H1 (cell line): ENCODE data around the gene TSFM. TPM values are rescaled to one million over a fixed set of nuclear protein-coding genes. Genes with fewer than 3 reads are reported as not detected.

Experiments used
- CBX8 ChIP-seq: fragments of 300-800, 300-1000 bp; sonication (generic); IDR thresholded peaks from 2 replicates; pipeline ENCODE4 v1.7.1; 2016; ENCODE audit warnings: low read depth, low read length, borderline replicate concordance
- CEBPB ChIP-seq: IDR thresholded peaks from 2 replicates; pipeline ENCODE4 v1.6.1; 2012; ENCODE audit warnings: low read depth, low read length
- CTCF ChIP-seq, 3 experiments: IDR thresholded peaks; 1 replicate in 2 of 3; 2 replicates in 1 of 3; pipeline versions ENCODE4 v1.5.1 to v1.6.1; 2011; ENCODE audit warnings: low read length in 3 of 3, mild to moderate bottlenecking in 3 of 3, inconsistent platforms in 2 of 3, low read depth in 1 of 3, moderate library complexity in 1 of 3; ENCODE audit not compliant: insufficient read depth in 1 of 3; ENCODE audit errors: control extremely low read depth in 1 of 3
- HDAC6 ChIP-seq: IDR thresholded peaks from one replicate; pipeline ENCODE4 v1.7.1; 2012; ENCODE audit warnings: low read depth, mild to moderate bottlenecking, inconsistent platforms, low read length, moderate library complexity
- SP1 ChIP-seq: IDR thresholded peaks from 2 replicates; pipeline ENCODE4 v1.6.1; 2011; ENCODE audit warnings: low read depth, low read length
- polyA plus RNA-seq, 7 experiments: library from polyadenylated mRNA; depleted of rRNA in 3 of 7; stranded (reverse) in 5 of 7; unstranded in 2 of 7; fragments of >200 nt in 5 of 7; fragments of 200-250 nt in 2 of 7; gene quantifications; 1 replicate in 5 of 7; 2 replicates in 1 of 7; 4 replicates in 1 of 7; pipeline versions ENCODE4 v1.2.1 to v1.2.3, GENCODE V29; 2011 to 2013; ENCODE audit warnings: missing spikeins in 2 of 7, mixed read lengths in 2 of 7
- total RNA-seq: library from RNA; stranded (reverse); fragmentation: NEBNext Ultra II Directional; extraction: Animal tissue kit (Norgen Biotek cat#: 25700); gene quantifications from 2 replicates; pipeline ENCODE4 v1.2.1, GENCODE V29; 2021

Gene TSFM
- total and polyA plus RNA-seq, 2 of the 8 experiments (the other 6 are each of a cell fraction or from before 2014, with no cell fraction given) = 17.4 to 49.8 TPM

GRCh38 chr12:57835366-57836288 is 53.0 kb downstream of the TSFM start (continued):
- TF ChIP-seq CTCF (IDR thresholded peaks at IDR 0.05; ENCODE audit: control extremely low read depth in 1 of 3, insufficient read depth in 1 of 3, low read depth in 1 of 3, low read length in 3 of 3) = no peak
- TF ChIP-seq HDAC6 = no peak
- no peak for TF ChIP-seq CEBPB
- no peak for TF ChIP-seq SP1
- no peak for TF ChIP-seq CBX8
